Activated CD4-positive, alpha-beta memory T cell treated with anti-CD3 and anti-CD28 coated beads, Interleukin-2, amount 10 ng/mL, durations not matched to agents 7 days and 5 days (primary cell): ENCODE results near the gene SLC22A9. TPM values are rescaled to one million over a fixed set of nuclear protein-coding genes. Genes with fewer than 3 reads are reported as not detected.
"Not testable (repeated sequence)": the region's sequence is repeated elsewhere in the genome, so short reads cannot be mapped to it uniquely, and the experiment has no call there.

ENCODE experiments used
- CTCF ChIA-PET: fragments of 350-600 bp; sonication (Branson Sonifier 250); formaldehyde crosslinking; loops from one replicate; lab custom pipeline; 2021; ENCODE audit warnings: antibody characterized with exemption, inconsistent platforms; lab: Charles Lee
- POLR2A ChIA-PET: fragments of 350-600 bp; sonication (Branson Sonifier 250); formaldehyde crosslinking; loops from one replicate; lab custom pipeline; 2021; ENCODE audit warnings: antibody characterized with exemption; lab: Charles Lee
- DNase-seq: peaks from one replicate; pipeline ENCODE4 v3.0.0-alpha.2; 2020
- H3K27ac Mint-ChIP-seq: one replicate; pipeline ENCODE4 v1.8.0; 2021; ENCODE audit warnings: mild to moderate bottlenecking, mixed read lengths
- H3K27me3 Mint-ChIP-seq: one replicate; pipeline ENCODE4 v1.8.0; 2021; ENCODE audit warnings: mixed read lengths
- H3K36me3 Mint-ChIP-seq: one replicate; pipeline ENCODE4 v1.8.0; 2021; ENCODE audit warnings: low read depth, mixed read lengths
- H3K4me1 Mint-ChIP-seq: one replicate; pipeline ENCODE4 v1.8.0; 2021; ENCODE audit warnings: mixed read lengths
- H3K4me3 Mint-ChIP-seq: one replicate; pipeline ENCODE4 v1.8.0; 2021; ENCODE audit warnings: mild to moderate bottlenecking, mixed read lengths
- H3K9me3 Mint-ChIP-seq: one replicate; pipeline ENCODE4 v1.8.0; 2021; ENCODE audit warnings: mixed read lengths
- total RNA-seq, 2 experiments: library from RNA; stranded (reverse); gene quantifications; one replicate each; pipeline ENCODE4 v1.2.3, GENCODE V29; 2021

Gene SLC22A9
- not detected for total RNA-seq

GRCh38 chr11:63369165-63369970 lies at the start of gene SLC22A9:
SLC22A9 (plus strand) TSS chr11:63369785; CDS start chr11:63370057, 272 bp downstream.
- no peak for DNase-seq
- Mint-ChIP-seq H3K36me3 (no peaks in the 10 kb centered on the region), H3K9me3 (no peaks in the 10 kb centered on the region), H3K4me3 (no peak within 1 kb of the TSS), H3K27me3 (peaks cover 7% of the 10 kb centered on the region), H3K4me1 (no peaks in the 10 kb centered on the region), H3K27ac (no peak within 1 kb of the TSS)
- POLR2A ChIA-PET = no interaction called here
- CTCF ChIA-PET = no interaction called here

GRCh38 chr11:63321723-63322122 lies 47.9 kb upstream of the SLC22A9 start:
- H3K27me3 Mint-ChIP-seq = peaks cover 8% of the 10 kb centered on the region
- no peak for DNase-seq
- H3K4me3 Mint-ChIP-seq = no peak overlapping the region
- no peaks in the 10 kb centered on the region for H3K4me1 Mint-ChIP-seq
- H3K9me3 Mint-ChIP-seq = peaks cover 4% of the 10 kb centered on the region
- no peak overlapping the region for H3K27ac Mint-ChIP-seq
- H3K36me3 Mint-ChIP-seq = no peaks in the 10 kb centered on the region
- ChIA-PET CTCF (no interaction called here), POLR2A (no interaction called here)

- H3K27ac Mint-ChIP-seq, POLR2A ChIA-PET, DNase-seq, H3K9me3 Mint-ChIP-seq, H3K4me1 Mint-ChIP-seq, H3K4me3 Mint-ChIP-seq, CTCF ChIA-PET, H3K36me3 Mint-ChIP-seq: not testable (repeated sequence)
- peaks cover 21% of the 10 kb centered on the region for H3K27me3 Mint-ChIP-seq
Observed at GRCh38 chr11:63335089-63335488, 34.5 kb upstream of the SLC22A9 start.

- Mint-ChIP-seq H3K27me3 (peaks cover 13% of the 10 kb centered on the region), H3K27ac (no peak overlapping the region), H3K36me3 (no peaks in the 10 kb centered on the region), H3K9me3 (peaks cover 3% of the 10 kb centered on the region), H3K4me1 (no peaks in the 10 kb centered on the region), H3K4me3 (no peak overlapping the region)
- ChIA-PET CTCF (no interaction called here), POLR2A (no interaction called here)
- DNase-seq = no peak
Observed at GRCh38 chr11:63337070-63337469, 32.5 kb upstream of the SLC22A9 start.

GRCh38 chr11:63343130-63343529 lies 26.5 kb upstream of the SLC22A9 start:
- peaks cover 1% of the 10 kb centered on the region for H3K9me3 Mint-ChIP-seq
- no peak overlapping the region for H3K27ac Mint-ChIP-seq
- no peak overlapping the region for H3K4me3 Mint-ChIP-seq
- ChIA-PET POLR2A (no interaction called here), CTCF (no interaction called here)
- H3K27me3 Mint-ChIP-seq = peaks cover 4% of the 10 kb centered on the region
- DNase-seq = no peak
- H3K4me1 Mint-ChIP-seq = no peaks in the 10 kb centered on the region
- H3K36me3 Mint-ChIP-seq = no peaks in the 10 kb centered on the region

GRCh38 chr11:63352144-63352543 lies 17.4 kb upstream of the SLC22A9 start:
- Mint-ChIP-seq H3K9me3 (no peaks in the 10 kb centered on the region), H3K36me3 (no peaks in the 10 kb centered on the region), H3K4me1 (no peaks in the 10 kb centered on the region), H3K27ac (no peak overlapping the region), H3K27me3 (peaks cover 10% of the 10 kb centered on the region), H3K4me3 (no peak overlapping the region)
- CTCF ChIA-PET = no interaction called here
- DNase-seq = no peak
- POLR2A ChIA-PET = no interaction called here

GRCh38 chr11:63362196-63362793 lies 7.3 kb upstream of the SLC22A9 start:
- Mint-ChIP-seq H3K36me3 (no peaks in the 10 kb centered on the region), H3K9me3 (no peaks in the 10 kb centered on the region), H3K4me1 (no peaks in the 10 kb centered on the region), H3K27ac (no peak overlapping the region), H3K27me3 (peaks cover 9% of the 10 kb centered on the region), H3K4me3 (no peak overlapping the region)
- POLR2A ChIA-PET = no interaction called here
- CTCF ChIA-PET = no interaction called here
- DNase-seq = no peak

- Mint-ChIP-seq H3K4me1 (no peaks in the 10 kb centered on the region), H3K9me3 (no peaks in the 10 kb centered on the region), H3K27me3 (peaks cover 10% of the 10 kb centered on the region), H3K36me3 (no peaks in the 10 kb centered on the region), H3K4me3 (no peak overlapping the region), H3K27ac (no peak overlapping the region)
- POLR2A ChIA-PET = no interaction called here
- CTCF ChIA-PET = no interaction called here
- DNase-seq = no peak
Observed at GRCh38 chr11:63369971-63370588, 495 bp downstream of the SLC22A9 start.

GRCh38 chr11:63371396-63371795 lies 1.8 kb downstream of the SLC22A9 start:
- no peaks in the 10 kb centered on the region for H3K36me3 Mint-ChIP-seq
- no peak overlapping the region for H3K27ac Mint-ChIP-seq
- H3K4me3 Mint-ChIP-seq = no peak overlapping the region
- peaks cover 16% of the 10 kb centered on the region for H3K27me3 Mint-ChIP-seq
- ChIA-PET POLR2A (no interaction called here), CTCF (no interaction called here)
- DNase-seq = no peak
- no peaks in the 10 kb centered on the region for H3K4me1 Mint-ChIP-seq
- H3K9me3 Mint-ChIP-seq = no peaks in the 10 kb centered on the region

GRCh38 chr11:63375434-63375833 lies 5.8 kb downstream of the SLC22A9 start:
- DNase-seq = no peak
- H3K4me1 Mint-ChIP-seq = no peaks in the 10 kb centered on the region
- H3K4me3 Mint-ChIP-seq = no peak overlapping the region
- H3K9me3 Mint-ChIP-seq = no peaks in the 10 kb centered on the region
- no peak overlapping the region for H3K27ac Mint-ChIP-seq
- CTCF ChIA-PET = no interaction called here
- POLR2A ChIA-PET = no interaction called here
- no peaks in the 10 kb centered on the region for H3K36me3 Mint-ChIP-seq
- peaks cover 31% of the 10 kb centered on the region for H3K27me3 Mint-ChIP-seq

- Mint-ChIP-seq H3K9me3 (peaks cover 5% of the 10 kb centered on the region), H3K27me3 (peaks cover 30% of the 10 kb centered on the region), H3K4me1 (no peaks in the 10 kb centered on the region), H3K27ac (no peak overlapping the region), H3K4me3 (no peak overlapping the region), H3K36me3 (no peaks in the 10 kb centered on the region)
- ChIA-PET CTCF (no interaction called here), POLR2A (no interaction called here)
- DNase-seq = no peak
Observed at GRCh38 chr11:63380130-63380529, 10.5 kb downstream of the SLC22A9 start.

- H3K27ac Mint-ChIP-seq = no peak overlapping the region
- POLR2A ChIA-PET = no interaction called here
- no peaks in the 10 kb centered on the region for H3K9me3 Mint-ChIP-seq
- CTCF ChIA-PET = no interaction called here
- no peak overlapping the region for H3K4me3 Mint-ChIP-seq
- peaks cover 33% of the 10 kb centered on the region for H3K27me3 Mint-ChIP-seq
- no peaks in the 10 kb centered on the region for H3K4me1 Mint-ChIP-seq
- DNase-seq = no peak
- H3K36me3 Mint-ChIP-seq = no peaks in the 10 kb centered on the region
Observed at GRCh38 chr11:63395697-63396096, 26.1 kb downstream of the SLC22A9 start.

GRCh38 chr11:63404161-63404935 lies 34.8 kb downstream of the SLC22A9 start:
- ChIA-PET CTCF (no interaction called here), POLR2A (no interaction called here)
- H3K4me1 Mint-ChIP-seq = no peaks in the 10 kb centered on the region
- H3K36me3 Mint-ChIP-seq = no peaks in the 10 kb centered on the region
- DNase-seq = no peak
- H3K27ac Mint-ChIP-seq = no peak overlapping the region
- H3K9me3 Mint-ChIP-seq = no peaks in the 10 kb centered on the region
- H3K27me3 Mint-ChIP-seq = peaks cover 22% of the 10 kb centered on the region
- no peak overlapping the region for H3K4me3 Mint-ChIP-seq
